GM18861 (cell line): ENCODE data around the gene TSEN15.
"Not testable (repeated sequence)": the region's sequence is repeated elsewhere in the genome, so short reads cannot be mapped to it uniquely, and the experiment has no call there.

Experiments
- ATAC-seq: cut with Tn5 transposase; IDR thresholded peaks from one replicate; pipeline ENCODE4 v1.9.1; 2021; ENCODE audit not compliant: unreplicated experiment

The TSEN15 gene

GRCh38 chr1:184096005-184096404 is 44.5 kb downstream of the TSEN15 start:
- ATAC-seq: no peak

- ATAC-seq: not testable (repeated sequence)
Measured at GRCh38 chr1:184096580-184096979, 45.0 kb downstream of the TSEN15 start.

- ATAC-seq: no peak
Measured at GRCh38 chr1:184101141-184101540, 49.6 kb downstream of the TSEN15 start.

- no peak for ATAC-seq
Measured at GRCh38 chr1:184101571-184101970, 50.0 kb downstream of the TSEN15 start.

- ATAC-seq: no peak
Measured at GRCh38 chr1:184110272-184111204, 59.0 kb downstream of the TSEN15 start.

GRCh38 chr1:184112176-184112948 is 60.8 kb downstream of the TSEN15 start:
- ATAC-seq: no peak

- no peak for ATAC-seq
Measured at GRCh38 chr1:184113251-184113650, 61.7 kb downstream of the TSEN15 start.

GRCh38 chr1:184114818-184115398 is 63.4 kb downstream of the TSEN15 start:
- no peak for ATAC-seq

- ATAC-seq: no peak
Measured at GRCh38 chr1:184116287-184116686, 64.8 kb downstream of the TSEN15 start.

- no peak for ATAC-seq
Measured at GRCh38 chr1:184118046-184118445, 66.5 kb downstream of the TSEN15 start.
